Measurements from ENCODE around the gene RALGPS1. TPM values are rescaled to one million over a fixed set of nuclear protein-coding genes. Genes with fewer than 3 reads are reported as not detected.

The RALGPS1 gene
- total and polyA plus RNA-seq, 2 experiments from 2014 or later, result 13.1 to 22.1 TPM

DNA sequence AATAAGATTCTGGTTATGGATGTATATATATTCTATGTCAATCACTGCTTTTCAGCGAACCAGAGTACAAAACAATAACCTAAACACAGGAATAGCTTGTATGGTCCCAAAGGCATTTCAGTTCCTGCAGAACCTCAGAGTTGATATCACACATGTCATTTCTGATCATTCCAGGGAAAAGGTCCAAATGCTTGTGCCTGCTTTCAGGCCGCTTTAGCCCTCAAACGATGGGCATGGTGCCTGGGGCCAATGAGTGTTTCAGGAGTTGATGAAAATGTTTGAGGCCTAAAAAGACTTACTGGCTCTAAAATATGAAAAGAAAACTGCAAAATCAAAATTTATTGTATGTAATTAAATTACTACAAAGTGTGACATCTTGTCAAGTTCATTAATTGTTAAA lies 185.1 kb downstream of the RALGPS1 start:
- Histone ChIP-seq H2AFZ (no peak overlapping the region), H3K9me3 (ENCODE audit: low read depth) (no peaks in the 10 kb centered on the region), H3K4me3 (no peak overlapping the region), H3K9me2 (replicated peaks; ENCODE audit: insufficient read depth) (no peaks in the 10 kb centered on the region), H3K79me2 (no peaks in the 10 kb centered on the region), H3K27me3 (no peaks in the 10 kb centered on the region), H3K36me3 (replicated peaks; ENCODE audit: insufficient read depth, low read depth) (no peaks in the 10 kb centered on the region), H3K27ac (no peak overlapping the region), H3K4me2 (no peak overlapping the region), H3K4me1 (ENCODE audit: insufficient read depth) (no peaks in the 10 kb centered on the region), H4K20me1 (ENCODE audit: insufficient read depth, poor library complexity, severe bottlenecking) (no peaks in the 10 kb centered on the region)
- DNase-seq (ENCODE audit: low spot score), result no peak
- WGBS (ENCODE audit: low lambda C conversion rate, missing lambda C conversion rate), result 93% methylated on average over 3 of the region's 3 CpGs
- TF ChIP-seq EZH2phosphoT487 (IDR thresholded peaks at IDR 0.05; ENCODE audit: low read depth, severe bottlenecking, unreplicated experiment) (no peak), EZH2 (IDR thresholded peaks at IDR 0.05; ENCODE audit: borderline replicate concordance) (no peak)
- TF ChIP-seq, protein P1, sequence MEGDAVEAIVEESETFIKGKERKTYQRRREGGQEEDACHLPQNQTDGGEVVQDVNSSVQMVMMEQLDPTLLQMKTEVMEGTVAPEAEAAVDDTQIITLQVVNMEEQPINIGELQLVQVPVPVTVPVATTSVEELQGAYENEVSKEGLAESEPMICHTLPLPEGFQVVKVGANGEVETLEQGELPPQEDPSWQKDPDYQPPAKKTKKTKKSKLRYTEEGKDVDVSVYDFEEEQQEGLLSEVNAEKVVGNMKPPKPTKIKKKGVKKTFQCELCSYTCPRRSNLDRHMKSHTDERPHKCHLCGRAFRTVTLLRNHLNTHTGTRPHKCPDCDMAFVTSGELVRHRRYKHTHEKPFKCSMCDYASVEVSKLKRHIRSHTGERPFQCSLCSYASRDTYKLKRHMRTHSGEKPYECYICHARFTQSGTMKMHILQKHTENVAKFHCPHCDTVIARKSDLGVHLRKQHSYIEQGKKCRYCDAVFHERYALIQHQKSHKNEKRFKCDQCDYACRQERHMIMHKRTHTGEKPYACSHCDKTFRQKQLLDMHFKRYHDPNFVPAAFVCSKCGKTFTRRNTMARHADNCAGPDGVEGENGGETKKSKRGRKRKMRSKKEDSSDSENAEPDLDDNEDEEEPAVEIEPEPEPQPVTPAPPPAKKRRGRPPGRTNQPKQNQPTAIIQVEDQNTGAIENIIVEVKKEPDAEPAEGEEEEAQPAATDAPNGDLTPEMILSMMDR (IDR thresholded peaks at IDR 0.05; ENCODE audit: poor library complexity), result no peak

- no peaks in the 10 kb centered on the region for H3K4me1 ChIP-seq (ENCODE audit: insufficient read depth)
These were observed 187.6 kb downstream of the RALGPS1 start for GRCh38 chr9:127102176-127102575.

GRCh38 chr9:127102788-127103187 lies 188.2 kb downstream of the RALGPS1 start:
- no peaks in the 10 kb centered on the region for H3K27me3 ChIP-seq
- H3K4me1 ChIP-seq (ENCODE audit: insufficient read depth), result no peaks in the 10 kb centered on the region
- H3K27ac ChIP-seq, result no peak overlapping the region
- H2AFZ ChIP-seq, result no peak overlapping the region
- no peaks in the 10 kb centered on the region for H3K79me2 ChIP-seq
- 97% methylated on average over 2 of the region's 2 CpGs for WGBS (ENCODE audit: low lambda C conversion rate, missing lambda C conversion rate)
- no peak overlapping the region for H3K4me2 ChIP-seq
- no peaks in the 10 kb centered on the region for H3K9me3 ChIP-seq (ENCODE audit: low read depth)
- TF ChIP-seq EZH2 (IDR thresholded peaks at IDR 0.05; ENCODE audit: borderline replicate concordance) (no peak), EZH2phosphoT487 (IDR thresholded peaks at IDR 0.05; ENCODE audit: low read depth, severe bottlenecking, unreplicated experiment) (no peak)
- TF ChIP-seq, protein P1 (IDR thresholded peaks at IDR 0.05; ENCODE audit: poor library complexity), result no peak
- H3K9me2 ChIP-seq (replicated peaks; ENCODE audit: insufficient read depth), result no peaks in the 10 kb centered on the region
- no peaks in the 10 kb centered on the region for H3K36me3 ChIP-seq (replicated peaks; ENCODE audit: insufficient read depth, low read depth)
- H4K20me1 ChIP-seq (ENCODE audit: insufficient read depth, poor library complexity, severe bottlenecking), result no peaks in the 10 kb centered on the region
- no peak overlapping the region for H3K4me3 ChIP-seq
- DNase-seq (ENCODE audit: low spot score), result no peak

More at GRCh38 chr9:127102176-127102575, 187.6 kb downstream of the RALGPS1 start:
- Histone ChIP-seq H3K27ac (no peak overlapping the region), H3K4me3 (no peak overlapping the region), H3K4me2 (no peak overlapping the region), H2AFZ (no peak overlapping the region), H3K9me3 (ENCODE audit: low read depth) (no peaks in the 10 kb centered on the region), H3K27me3 (no peaks in the 10 kb centered on the region), H4K20me1 (ENCODE audit: insufficient read depth, poor library complexity, severe bottlenecking) (no peaks in the 10 kb centered on the region), H3K9me2 (replicated peaks; ENCODE audit: insufficient read depth) (no peaks in the 10 kb centered on the region), H3K36me3 (replicated peaks; ENCODE audit: insufficient read depth, low read depth) (no peaks in the 10 kb centered on the region), H3K79me2 (no peaks in the 10 kb centered on the region)
- DNase-seq (ENCODE audit: low spot score), result no peak
- TF ChIP-seq EZH2 (IDR thresholded peaks at IDR 0.05; ENCODE audit: borderline replicate concordance) (no peak), EZH2phosphoT487 (IDR thresholded peaks at IDR 0.05; ENCODE audit: low read depth, severe bottlenecking, unreplicated experiment) (no peak)
- TF ChIP-seq, protein P1 (IDR thresholded peaks at IDR 0.05; ENCODE audit: poor library complexity), result no peak
